Progenitor cell of endocrine pancreas (in vitro differentiated cells): ENCODE data around the gene NDUFC2. TPM values are rescaled to one million over a fixed set of nuclear protein-coding genes. Genes with fewer than 3 reads are reported as not detected.

ENCODE experiments used
- DNase-seq: peaks from one replicate; pipeline ENCODE4 v3.0.0; 2021; ENCODE audit warnings: low spot score; ENCODE audit not compliant: unreplicated experiment
- H3K27ac Mint-ChIP-seq: 2 replicates; pipeline ENCODE4 v1.8.0; 2021; ENCODE audit warnings: mild to moderate bottlenecking, moderate library complexity, mixed read lengths
- H3K27me3 Mint-ChIP-seq: 2 replicates; pipeline ENCODE4 v1.8.0; 2021; ENCODE audit warnings: mixed read lengths
- H3K36me3 Mint-ChIP-seq: 2 replicates; pipeline ENCODE4 v1.8.0; 2022; ENCODE audit warnings: mixed read lengths; ENCODE audit not compliant: insufficient read depth
- H3K4me1 Mint-ChIP-seq: 2 replicates; pipeline ENCODE4 v1.8.0; 2021; ENCODE audit warnings: low read depth, mixed read lengths
- H3K4me3 Mint-ChIP-seq: 2 replicates; pipeline ENCODE4 v1.8.0; 2021; ENCODE audit warnings: low read depth, mild to moderate bottlenecking, moderate library complexity, mixed read lengths
- H3K9me3 Mint-ChIP-seq: 2 replicates; pipeline ENCODE4 v1.8.0; 2021; ENCODE audit warnings: low read depth, mixed read lengths
- CTCF ChIP-seq: fragments of 200-600 bp; sonication (generic); IDR thresholded peaks from one replicate; pipeline ENCODE4 v1.5.0; 2021; ENCODE audit warnings: antibody characterized with exemption, mild to moderate bottlenecking; ENCODE audit not compliant: unreplicated experiment
- total RNA-seq: library from RNA; stranded (reverse); gene quantifications from 2 replicates; pipeline ENCODE4 v1.2.1, GENCODE V29; 2021

NDUFC2 gene
- total RNA-seq, 1 donor from 2014 or later, result 177 TPM

GRCh38 chr11:78071717-78072116 is 7.9 kb downstream of the NDUFC2 start:
- Mint-ChIP-seq H3K36me3 (peaks cover 27% of the 10 kb centered on the region), H3K27me3 (no peaks in the 10 kb centered on the region), H3K27ac (no peak overlapping the region), H3K9me3 (no peaks in the 10 kb centered on the region), H3K4me3 (no peak overlapping the region), H3K4me1 (peaks cover 10% of the 10 kb centered on the region)
- no peak for TF ChIP-seq CTCF
- DNase-seq, result no peak

GRCh38 chr11:78070621-78071020 is 9.0 kb downstream of the NDUFC2 start:
- H3K36me3 Mint-ChIP-seq, result peaks cover 27% of the 10 kb centered on the region
- peaks cover 6% of the 10 kb centered on the region for H3K4me1 Mint-ChIP-seq
- H3K27ac Mint-ChIP-seq, result no peak overlapping the region
- no peak for DNase-seq
- no peak overlapping the region for H3K4me3 Mint-ChIP-seq
- H3K27me3 Mint-ChIP-seq, result no peaks in the 10 kb centered on the region
- no peak for TF ChIP-seq CTCF
- H3K9me3 Mint-ChIP-seq, result no peaks in the 10 kb centered on the region

- Mint-ChIP-seq H3K27ac (no peak overlapping the region), H3K27me3 (no peaks in the 10 kb centered on the region), H3K9me3 (no peaks in the 10 kb centered on the region), H3K36me3 (peaks cover 24% of the 10 kb centered on the region), H3K4me3 (no peak overlapping the region), H3K4me1 (peaks cover under 1% of the 10 kb centered on the region)
- no peak for TF ChIP-seq CTCF
- DNase-seq, result no peak
Observed at GRCh38 chr11:78069465-78069864, 10.2 kb downstream of the NDUFC2 start.

- TF ChIP-seq CTCF, result no peak
- no peaks in the 10 kb centered on the region for H3K4me1 Mint-ChIP-seq
- no peak overlapping the region for H3K4me3 Mint-ChIP-seq
- DNase-seq, result no peak
- peaks cover 24% of the 10 kb centered on the region for H3K36me3 Mint-ChIP-seq
- H3K9me3 Mint-ChIP-seq, result no peaks in the 10 kb centered on the region
- H3K27me3 Mint-ChIP-seq, result no peaks in the 10 kb centered on the region
- H3K27ac Mint-ChIP-seq, result no peak overlapping the region
Observed at GRCh38 chr11:78067704-78068103, 12.0 kb downstream of the NDUFC2 start.

GRCh38 chr11:78066471-78066870 is 13.2 kb downstream of the NDUFC2 start:
- Mint-ChIP-seq H3K9me3 (no peaks in the 10 kb centered on the region), H3K36me3 (peaks cover 15% of the 10 kb centered on the region)

More at GRCh38 chr11:78066471-78066870, 13.2 kb downstream of the NDUFC2 start:
- no peaks in the 10 kb centered on the region for H3K27me3 Mint-ChIP-seq
- TF ChIP-seq CTCF, result no peak
- DNase-seq, result no peak
- H3K4me1 Mint-ChIP-seq, result no peaks in the 10 kb centered on the region
- H3K4me3 Mint-ChIP-seq, result no peak overlapping the region
- peak overlapping the region; percentile 59 for H3K27ac Mint-ChIP-seq
